Epidermal melanocyte (primary cell): Measurements from ENCODE around the gene KCNIP4.

Source experiments
- DNase-seq: peaks from one replicate; pipeline ENCODE4 v3.0.0; 2011; ENCODE audit warnings: low spot score; ENCODE audit not compliant: insufficient read length

The KCNIP4 gene

DNA sequence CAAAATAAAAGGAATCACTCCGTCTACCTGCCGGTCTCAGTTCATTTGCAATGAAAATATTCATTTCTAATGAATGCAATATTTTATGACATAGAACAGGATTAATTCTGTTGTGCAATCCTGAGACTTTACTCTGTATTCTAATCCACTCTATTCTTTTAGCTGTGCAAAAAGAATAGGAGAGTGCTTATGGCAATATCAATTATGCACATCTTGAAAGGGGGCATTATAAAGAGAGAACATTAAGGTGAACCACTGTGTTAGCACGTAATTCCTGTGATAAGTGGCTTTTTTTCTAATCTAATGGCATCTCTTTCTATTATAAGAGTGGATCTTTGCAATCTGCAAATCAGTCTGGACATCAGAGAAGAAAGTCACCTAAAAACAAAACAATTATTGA is 99.5 kb downstream of the KCNIP4 start:
- DNase-seq: no peak

DNA sequence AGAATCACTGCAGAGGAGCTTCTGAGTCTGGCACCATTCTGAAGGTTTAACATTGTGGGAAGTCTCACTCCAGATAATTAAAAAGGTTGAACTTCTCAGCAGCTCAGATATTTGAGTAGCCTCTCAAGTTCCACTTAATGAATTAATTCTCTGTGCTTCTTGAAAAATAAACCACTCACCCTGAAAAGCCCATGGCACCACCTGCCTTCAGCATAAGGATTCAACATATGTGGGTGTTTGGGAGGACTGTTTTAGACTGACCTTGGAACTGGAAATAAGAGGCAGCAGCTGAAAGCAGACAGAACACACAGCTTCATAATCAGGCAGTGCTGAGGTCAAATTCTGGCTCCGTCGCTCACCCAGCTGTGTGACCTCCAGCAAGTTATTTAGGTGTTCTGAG is 100.6 kb downstream of the KCNIP4 start:
- no peak for DNase-seq

DNA sequence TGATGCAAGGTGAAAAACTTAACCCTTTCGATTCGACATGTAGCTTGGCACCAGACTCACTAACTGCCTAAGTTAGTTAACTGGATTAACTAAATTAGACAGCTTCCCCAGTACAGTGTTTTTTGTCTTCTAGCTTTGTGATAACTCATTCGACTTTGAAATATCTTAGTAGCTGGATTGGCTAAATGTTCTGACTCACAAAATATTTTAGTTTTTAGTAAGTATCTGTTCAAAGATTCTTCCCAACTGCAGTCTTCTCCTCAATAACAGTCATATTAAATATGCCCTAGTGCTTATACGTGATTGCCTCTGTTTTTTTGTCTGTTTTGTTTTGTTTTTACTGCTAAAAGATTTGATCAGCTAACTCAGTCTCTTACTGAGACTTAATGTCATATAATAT is 102.9 kb downstream of the KCNIP4 start:
- no peak for DNase-seq

DNA sequence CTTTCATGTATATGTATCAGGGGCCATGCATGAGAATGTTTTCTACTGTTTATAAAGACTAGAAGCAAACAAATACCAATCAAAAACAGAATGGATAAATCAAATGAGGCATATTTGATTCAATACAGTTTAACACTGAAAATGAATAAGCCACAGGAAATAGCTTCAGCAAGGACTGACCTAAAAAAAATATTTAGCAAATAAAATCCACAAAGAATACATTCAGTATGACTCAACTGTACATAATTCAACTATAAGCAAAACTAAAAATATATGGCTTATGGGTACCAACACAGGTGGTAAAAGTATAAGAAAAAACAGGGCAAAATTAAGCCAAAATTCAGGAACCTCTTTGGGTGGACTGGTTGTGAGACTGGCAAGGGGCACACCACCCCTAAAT is 112.9 kb downstream of the KCNIP4 start:
- no peak for DNase-seq

DNA sequence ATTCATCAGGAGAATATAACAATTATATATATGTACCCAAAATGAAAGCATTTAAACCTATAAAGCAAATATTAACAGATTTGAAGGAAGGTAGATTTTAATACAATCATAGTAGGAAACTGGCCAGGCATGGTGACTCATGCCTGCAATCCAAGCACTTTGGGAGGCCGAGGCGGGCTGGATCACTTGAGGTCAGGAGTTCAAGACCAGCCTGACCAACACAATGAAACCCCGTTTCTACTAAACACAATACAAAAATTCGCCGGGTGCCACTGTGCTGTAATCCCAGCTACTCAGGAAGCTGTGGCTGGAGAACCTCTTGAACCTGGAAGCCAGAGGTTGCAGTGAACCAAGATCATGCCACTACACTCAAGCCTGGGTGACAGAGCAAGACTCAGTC is 118.3 kb downstream of the KCNIP4 start:
- no peak for DNase-seq

DNA sequence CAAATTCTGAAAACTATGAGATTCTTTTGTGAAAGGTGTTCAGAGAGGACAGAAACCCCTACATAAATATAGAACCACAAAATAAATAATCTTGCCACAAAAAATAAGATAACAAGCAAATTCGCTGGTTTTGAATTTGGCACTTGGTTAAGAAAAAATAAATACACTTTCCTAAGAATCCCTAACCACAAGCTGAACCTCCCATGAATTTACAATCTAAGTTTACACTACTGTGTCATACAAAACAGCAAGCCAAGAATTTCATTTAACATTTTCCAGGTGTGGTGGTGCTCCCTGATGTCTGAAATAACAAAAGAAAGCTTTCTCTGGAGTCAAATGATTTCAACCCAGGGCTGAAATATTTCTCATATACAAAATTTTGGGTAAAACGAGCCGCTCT is 121.0 kb downstream of the KCNIP4 start:
- no peak for DNase-seq

DNA sequence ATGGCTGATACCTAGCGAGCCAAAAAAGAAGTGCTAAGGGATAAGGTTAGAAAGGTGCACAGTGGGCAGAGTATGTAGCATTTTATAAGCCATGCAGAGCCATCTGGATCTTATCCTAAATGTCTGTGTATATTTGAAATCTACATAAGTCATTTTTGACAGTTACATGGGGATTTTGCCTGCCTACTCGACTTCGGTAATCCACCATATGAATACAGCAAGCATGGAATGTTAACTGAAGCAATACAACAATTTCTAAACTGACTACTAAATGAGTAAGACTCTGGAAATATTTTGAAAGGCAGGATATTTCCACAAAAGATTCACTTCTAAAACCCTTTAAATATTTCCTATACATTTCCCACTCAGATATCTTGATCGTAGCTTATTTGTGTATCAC is 122.5 kb downstream of the KCNIP4 start:
- no peak for DNase-seq

DNA sequence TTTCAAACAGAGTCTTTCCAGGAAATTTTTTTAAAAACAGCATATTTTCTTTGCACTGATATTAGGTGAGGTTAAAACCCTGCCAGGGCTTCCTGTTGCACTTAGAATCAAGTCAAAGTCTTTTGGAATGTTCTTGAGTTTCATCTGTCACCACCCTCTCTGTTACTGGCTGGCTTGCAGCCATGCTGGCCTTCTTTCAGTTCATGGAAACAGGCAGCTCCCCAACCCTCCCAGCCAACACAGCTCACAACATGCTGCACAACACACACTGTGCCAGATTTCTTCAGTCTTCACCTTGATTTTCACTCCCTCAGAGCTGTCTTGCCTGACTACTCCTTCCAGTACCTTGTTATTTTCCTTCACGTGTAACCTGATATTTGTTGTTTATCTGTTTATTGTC is 129.5 kb downstream of the KCNIP4 start:
- DNase-seq: no peak

DNA sequence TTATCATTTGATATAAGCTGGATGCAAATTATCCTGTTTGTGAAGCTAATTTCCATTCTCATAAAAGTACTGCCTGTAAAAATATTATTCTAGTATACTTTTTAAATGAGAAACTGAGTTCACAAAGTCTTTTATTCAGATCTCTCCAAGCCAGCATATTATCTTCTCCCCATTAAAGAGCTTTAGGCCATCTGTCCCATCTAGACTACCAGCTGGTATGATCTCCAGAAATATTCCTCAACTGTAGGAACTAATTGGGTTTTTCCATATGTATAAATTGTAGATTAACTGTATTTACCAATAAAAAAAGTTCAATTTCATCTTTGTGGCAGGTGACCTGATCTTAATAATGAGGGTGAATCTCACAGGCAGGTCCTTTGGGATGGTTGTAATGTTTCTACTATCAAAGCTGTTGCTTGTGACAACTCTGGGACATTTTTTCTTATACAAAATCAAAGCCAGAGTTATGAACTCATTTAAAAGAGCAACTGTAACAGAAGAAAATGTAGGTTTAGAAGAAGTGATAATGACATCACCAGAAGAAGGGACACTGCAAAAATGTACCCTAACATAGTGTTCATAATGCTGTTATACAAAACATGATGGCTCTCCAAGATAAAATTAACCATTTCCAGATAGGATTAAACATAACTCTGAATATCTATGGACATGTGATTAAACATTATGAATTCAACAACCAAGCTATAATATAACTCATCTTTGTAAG is 132.8 kb downstream of the KCNIP4 start:
- no peak for DNase-seq

DNA sequence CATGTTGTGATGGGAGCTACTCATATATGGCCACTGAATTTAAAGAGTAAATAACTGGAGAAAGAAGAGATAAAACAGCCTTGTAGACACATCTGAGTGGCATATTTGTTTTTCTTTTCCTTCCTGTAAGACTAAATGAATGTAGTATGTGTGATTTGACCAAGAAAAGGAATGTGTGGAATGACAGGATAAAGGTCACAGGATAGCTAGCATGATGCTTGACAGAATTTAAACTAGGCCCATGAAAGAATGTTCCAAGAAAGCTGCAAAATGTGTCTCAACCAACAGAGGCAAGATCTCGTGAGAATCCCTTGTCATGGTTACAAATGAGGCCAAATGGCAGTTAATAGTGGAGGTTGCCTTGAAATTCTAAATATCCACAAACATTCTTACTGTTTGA is 137.0 kb downstream of the KCNIP4 start:
- no peak for DNase-seq

DNA sequence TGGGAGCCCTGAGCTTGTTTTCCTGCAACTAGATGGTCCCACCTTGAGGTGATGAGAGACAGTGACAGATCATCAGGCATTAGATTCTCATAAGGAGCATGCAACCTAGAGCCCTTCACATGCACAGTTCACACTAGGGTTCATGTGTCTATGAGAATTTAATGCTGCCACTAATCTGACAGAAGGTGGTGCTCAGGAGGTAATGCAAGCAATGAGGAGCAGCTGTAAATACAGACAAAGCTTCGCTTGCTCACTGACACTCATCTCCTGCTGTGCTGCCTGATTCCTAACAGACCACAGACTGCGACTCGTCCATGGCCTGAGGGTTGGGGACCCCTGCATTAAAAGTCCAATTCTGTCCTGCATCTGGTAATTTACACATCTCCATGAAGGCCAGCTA is 141.6 kb downstream of the KCNIP4 start:
- no peak for DNase-seq

DNA sequence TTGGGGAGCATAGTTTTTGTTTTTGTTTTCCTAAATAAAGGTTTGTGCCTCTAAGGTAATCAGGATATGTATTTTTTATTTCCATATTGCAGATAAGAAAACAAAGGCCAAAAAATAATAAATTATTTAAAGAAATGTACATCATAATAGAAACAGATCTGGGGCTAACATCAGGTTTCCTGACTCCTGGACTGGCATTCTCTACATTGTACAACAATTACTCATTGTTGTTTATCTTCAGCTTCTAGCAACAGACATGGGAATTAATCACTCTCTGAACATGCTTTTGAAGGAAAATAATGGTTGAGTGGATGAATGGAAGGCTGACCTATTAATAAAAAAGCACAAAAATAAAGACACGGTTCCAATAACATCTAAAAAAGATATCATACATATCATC is 146.2 kb downstream of the KCNIP4 start:
- no peak for DNase-seq

DNA sequence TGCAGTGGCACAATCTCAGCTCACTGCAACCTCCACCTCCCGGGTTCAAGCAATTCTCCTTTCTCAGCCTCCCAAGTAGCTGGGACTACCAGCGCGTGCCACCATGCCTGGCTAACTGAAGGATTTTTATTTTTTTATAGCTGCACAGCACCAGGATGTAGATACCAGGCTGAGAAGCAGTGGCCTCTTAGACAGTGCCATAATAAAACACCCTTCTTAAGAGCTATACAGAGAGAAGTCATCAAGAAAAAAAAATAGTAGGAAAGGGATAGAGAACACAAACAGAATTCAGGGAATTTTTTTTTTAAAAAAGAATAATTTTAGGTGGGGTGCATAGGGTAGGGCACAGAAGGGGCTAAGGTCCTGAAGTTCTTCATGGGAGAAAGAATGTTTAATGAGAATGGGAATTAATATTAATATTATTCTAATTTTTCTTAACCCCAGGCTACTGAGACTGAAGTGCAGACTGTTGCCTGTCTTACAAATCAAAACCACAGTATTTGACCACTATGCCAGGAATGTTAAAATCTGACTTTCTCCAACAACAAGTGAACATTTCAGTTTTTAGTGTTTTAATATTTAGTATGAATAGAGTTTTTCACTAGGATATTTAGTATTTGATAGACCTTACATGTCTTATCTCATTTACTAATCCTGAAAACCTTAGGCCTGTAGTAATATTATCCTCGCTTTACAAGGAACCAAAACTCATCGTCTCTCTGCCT is 146.7 kb downstream of the KCNIP4 start:
- DNase-seq: no peak

DNA sequence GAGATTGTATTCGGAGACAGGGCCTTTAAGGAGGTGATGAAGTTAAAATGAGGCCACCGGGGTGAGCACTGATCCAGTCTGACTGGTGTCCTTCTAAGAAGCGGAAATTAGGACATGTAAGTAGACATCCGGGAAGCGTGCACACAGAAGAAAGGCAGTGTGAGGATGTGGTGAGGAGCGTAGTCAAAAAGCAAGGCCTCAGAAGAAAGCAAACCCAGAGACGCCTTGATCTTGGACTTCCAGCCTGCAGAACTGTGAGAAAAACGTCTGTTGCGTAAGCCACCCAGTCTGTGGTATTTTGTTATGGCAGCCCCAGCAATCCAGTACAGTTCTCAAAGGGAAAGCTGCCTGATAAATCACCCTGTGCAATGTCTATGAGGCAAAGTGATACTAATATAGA is 153.5 kb downstream of the KCNIP4 start:
- DNase-seq: no peak

DNA sequence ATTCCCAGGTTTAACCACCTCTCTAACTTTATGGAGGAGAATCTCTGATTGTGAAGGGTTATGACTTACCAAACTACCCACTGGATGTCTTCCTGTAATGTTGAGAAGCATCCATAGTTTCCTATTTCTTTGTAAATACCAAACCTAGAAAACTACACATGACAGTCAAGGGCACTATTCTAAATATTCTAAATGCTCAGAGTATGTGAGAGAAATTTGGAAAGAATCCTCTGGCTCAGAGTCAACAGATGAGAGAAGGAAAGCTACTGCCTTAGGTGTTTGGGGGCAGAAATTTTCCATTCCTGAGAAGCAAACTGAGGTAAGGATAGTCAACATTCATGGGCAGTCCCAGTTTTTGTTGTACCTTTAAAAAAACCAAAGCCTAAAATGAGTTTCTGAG is 155.8 kb downstream of the KCNIP4 start:
- DNase-seq: no peak

DNA sequence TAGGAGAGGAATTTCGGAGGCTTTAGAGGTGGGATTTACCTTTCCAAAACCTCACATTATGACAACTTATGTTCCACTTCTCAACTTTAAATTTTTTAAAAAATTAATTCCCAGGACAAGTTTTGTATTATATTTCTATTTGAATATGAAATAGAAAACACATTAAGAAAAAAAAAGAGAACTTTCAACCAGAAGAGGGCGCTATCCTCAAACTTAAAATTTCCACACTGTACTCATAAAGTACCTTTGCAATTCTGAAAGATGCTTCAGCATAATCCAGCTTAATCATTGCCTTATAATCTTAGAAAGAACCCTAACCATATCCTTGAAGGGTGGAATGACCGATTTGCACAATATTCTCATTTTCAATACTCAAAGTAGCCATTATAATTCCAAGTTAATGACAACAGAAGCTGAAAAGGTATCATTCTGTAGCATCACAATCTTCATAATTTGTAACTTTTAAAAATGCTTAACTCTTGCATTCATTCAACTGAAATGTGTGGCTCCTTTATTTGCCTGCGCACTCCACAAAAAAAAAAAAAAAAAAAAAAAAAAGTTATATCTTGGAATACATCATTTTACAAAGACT is 158.0 kb downstream of the KCNIP4 start:
- DNase-seq: no peak

DNA sequence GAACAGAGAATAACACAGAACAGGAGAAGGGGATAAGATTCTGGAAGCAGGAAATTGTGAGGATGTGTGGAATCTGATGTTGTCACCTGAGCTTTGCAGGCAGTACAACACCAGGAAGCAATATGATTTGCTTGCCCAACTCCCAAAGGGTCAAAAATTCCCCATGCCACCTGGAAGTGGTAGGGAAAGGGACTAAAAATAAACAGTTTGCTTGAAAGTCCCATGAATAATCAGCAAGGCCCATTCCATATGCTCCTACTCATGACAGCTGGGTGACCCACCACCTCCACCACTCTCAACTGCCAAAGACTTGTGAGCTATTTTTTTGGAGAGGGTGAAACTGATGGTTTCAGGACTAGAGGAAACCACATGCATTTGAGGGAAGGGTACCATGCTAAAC is 168.4 kb downstream of the KCNIP4 start:
- no peak for DNase-seq

DNA sequence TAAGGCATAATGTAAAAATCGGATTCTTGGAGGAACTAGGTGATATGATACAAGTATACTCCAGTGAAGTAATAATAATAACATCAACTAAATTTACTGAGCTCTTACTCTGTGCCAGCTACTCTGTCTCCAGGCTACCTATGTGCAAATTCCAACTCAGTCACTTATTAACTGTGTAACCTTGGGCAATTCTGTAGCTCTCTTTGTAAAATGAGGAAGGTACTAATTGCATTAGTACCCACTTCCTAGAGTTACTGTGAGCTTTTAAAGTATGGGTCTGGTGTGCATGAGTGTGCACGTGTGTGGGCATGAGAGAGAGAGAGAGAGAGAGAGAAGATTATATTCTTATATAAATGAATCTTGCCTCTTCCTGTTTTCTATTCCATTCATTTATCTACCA is 169.9 kb downstream of the KCNIP4 start:
- DNase-seq: no peak

DNA sequence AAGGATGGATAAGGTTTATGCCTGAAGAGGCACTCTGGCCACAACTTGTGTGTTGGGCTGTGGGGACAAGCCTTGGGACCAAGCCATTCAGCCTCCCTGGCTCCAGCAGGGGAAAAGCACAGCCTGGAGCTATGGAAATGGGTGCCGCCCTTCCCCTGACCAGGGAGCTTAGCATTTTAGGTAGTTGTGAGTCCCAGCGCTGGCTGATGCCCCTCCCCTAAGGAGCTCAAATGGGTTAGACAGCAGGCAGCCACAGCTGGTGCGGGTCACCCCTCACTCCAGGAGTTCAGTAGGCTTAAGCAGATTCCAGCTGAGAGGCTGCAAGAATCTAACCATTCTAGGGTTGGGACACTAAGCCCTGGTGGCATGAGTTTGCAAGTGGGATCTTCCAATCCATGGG is 172.9 kb downstream of the KCNIP4 start:
- no peak for DNase-seq

DNA sequence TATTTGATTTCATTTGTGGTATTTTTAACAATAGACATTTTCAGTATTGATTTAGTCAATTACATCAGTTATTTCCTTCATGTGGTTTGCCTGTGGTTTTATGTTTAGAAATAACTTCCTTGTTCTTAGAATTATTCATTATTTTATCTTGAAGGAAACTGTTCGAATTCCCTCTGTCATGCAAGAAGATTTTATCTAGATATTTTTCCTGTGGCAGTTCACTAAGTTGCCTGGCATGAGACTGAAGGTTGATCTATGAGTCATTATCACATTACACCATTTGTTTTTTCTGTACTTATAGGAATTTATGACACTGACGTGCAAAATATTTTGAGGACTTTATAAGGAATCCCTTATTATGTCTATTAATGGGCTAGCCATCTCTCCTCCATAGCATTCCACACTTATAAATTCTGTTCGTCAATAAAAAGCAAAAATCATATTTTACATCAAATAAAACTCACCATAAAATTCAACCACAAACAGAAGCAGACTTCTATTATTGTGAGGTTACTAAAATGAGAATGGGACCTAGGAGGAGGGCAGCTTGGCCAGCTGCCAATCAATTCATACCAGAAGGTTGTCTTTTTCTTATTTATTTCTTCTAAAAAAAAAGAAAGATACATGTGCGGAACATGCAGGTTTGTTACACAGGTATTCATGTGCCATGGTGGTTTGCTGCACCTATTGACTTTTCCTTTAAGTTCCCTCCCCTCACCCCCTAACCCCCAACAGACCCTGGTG is 179.0 kb downstream of the KCNIP4 start:
- DNase-seq: no peak

DNA sequence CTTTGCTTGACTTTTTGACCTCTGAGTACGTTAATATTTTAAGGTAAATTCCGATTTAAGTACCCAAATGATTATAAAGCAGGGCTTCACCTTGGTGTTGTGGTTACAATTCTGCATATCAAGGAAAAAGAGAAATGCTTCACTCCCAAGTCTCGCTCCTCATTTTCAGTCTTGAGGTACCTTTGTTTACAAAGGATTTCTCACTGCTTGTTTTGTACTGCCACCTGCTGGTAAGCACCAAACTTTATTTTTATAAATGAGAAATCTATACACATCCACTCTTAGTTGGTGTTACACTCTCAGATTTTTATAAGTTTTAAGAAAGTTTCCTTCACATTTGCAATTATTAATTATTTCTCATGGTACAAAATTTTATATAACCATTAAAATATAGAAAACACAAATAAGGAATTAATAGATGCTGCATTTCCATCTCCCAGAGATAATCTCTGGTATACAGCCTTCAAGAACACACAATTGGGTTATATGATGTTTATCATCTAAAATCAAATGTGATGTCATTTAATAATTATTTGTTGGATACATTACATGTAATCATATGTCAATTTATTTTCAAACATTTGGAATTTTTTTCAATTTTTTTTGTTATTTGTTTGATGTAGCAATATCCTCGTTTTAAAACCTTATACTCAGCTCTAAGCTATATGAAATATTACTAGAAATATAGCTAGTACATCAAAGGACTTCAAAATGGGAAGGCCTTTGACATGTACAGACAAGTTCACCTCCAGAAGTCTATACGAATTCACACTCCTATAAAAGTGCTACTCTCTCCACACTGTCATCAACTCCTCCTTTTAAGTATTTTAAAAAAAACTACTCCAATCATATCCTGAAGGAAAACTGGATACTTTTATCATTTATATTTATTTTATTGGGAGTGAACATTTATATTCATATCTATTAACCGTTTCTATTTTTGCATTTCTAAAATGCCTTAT is 179.9 kb downstream of the KCNIP4 start:
- DNase-seq: no peak
